Measurements from ENCODE around the gene H3-3A.

GRCh38 chr1:226083302-226084101, 21.0 kb downstream of the H3-3A start:
- TF ChIP-seq CTCF (conservative IDR thresholded peaks at IDR 0.05) (no peak), ZFX (IDR thresholded peaks at IDR 0.05) (peak; percentile 77; the same call in 1 of the 2 replicates)

All from C4-2B (cell line).